HepG2 (cell line): Measurements from ENCODE around the gene NALCN.

Source experiments
- CEBPB ChIP-seq: IDR thresholded peaks from 2 replicates; pipeline ENCODE4 v1.6.1; 2011; ENCODE audit warnings: low read depth, low read length, improper control_type of control experiment, borderline replicate concordance
- EP300 ChIP-seq, 3 experiments: sonication (generic) in 1 of 3; formaldehyde crosslinking in 1 of 3; IDR thresholded peaks; 2 replicates each; pipeline versions ENCODE4 v1.5.1 to v1.6.1; 2011 to 2020; ENCODE audit warnings: low read depth in 2 of 3, low read length in 2 of 3, borderline replicate concordance in 1 of 3, improper control_type of control experiment in 1 of 3, mild to moderate bottlenecking in 1 of 3, missing genetic modification reagents in 1 of 3, moderate library complexity in 1 of 3
- ERF ChIP-seq: IDR thresholded peaks from 2 replicates; pipeline ENCODE4 v1.6.1; 2018; ENCODE audit warnings: missing biosample characterization, missing genetic modification reagents
- GATAD2A ChIP-seq: IDR thresholded peaks from 2 replicates; pipeline ENCODE4 v1.6.1; 2016
- HNRNPK ChIP-seq: fragments of 200-400 bp; formaldehyde crosslinking; IDR thresholded peaks from 2 replicates; pipeline ENCODE4 v1.6.1; 2018; ENCODE audit warnings: low read length, low read depth, moderate library complexity, mild to moderate bottlenecking; ENCODE audit not compliant: poor library complexity, severe bottlenecking
- MAFG ChIP-seq: sonication (generic); formaldehyde crosslinking; IDR thresholded peaks from 2 replicates; pipeline ENCODE4 v1.5.1; 2020; ENCODE audit warnings: mild to moderate bottlenecking, missing genetic modification reagents
- RBAK ChIP-seq: sonication (generic); formaldehyde crosslinking; IDR thresholded peaks from 2 replicates; pipeline ENCODE4 v1.5.1; 2020; ENCODE audit warnings: mild to moderate bottlenecking, missing genetic modification reagents
- TP53 ChIP-seq: sonication (generic); formaldehyde crosslinking; conservative IDR thresholded peaks from 2 replicates; pipeline ENCODE4 v1.4.0; 2020; ENCODE audit warnings: missing genetic modification reagents
- TF ChIP-seq, protein P1 (sequence below): sonication (generic); formaldehyde crosslinking; IDR thresholded peaks from 2 replicates; pipeline ENCODE4 v1.5.0; 2020; ENCODE audit warnings: mild to moderate bottlenecking, missing genetic modification reagents, moderate library complexity

DNA sequence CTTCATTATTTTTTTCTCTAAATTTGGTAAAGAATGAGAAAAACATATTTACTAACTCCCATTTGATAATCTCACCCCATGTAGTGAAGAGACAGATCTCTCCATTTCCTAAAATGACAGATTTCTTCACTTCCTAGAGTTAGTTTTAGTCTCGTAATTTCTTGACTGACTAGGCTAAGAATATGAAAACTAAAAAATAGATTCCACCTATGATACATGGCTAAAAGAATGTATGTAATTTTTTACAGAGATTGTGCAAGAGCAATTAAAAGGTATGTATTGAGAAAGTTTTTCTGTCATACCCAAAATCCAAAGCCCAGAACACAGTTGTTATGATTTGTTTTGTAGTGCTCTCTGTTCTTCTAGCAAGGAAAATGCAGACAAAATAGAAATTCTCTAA, 9.5 kb downstream of the NALCN start:
- no peak for TF ChIP-seq TP53 (CRISPR knock-in tag)
- TF ChIP-seq RBAK (CRISPR knock-in tag): no peak
- no peak for TF ChIP-seq MAFG (CRISPR knock-in tag)
- TF ChIP-seq, protein P1, sequence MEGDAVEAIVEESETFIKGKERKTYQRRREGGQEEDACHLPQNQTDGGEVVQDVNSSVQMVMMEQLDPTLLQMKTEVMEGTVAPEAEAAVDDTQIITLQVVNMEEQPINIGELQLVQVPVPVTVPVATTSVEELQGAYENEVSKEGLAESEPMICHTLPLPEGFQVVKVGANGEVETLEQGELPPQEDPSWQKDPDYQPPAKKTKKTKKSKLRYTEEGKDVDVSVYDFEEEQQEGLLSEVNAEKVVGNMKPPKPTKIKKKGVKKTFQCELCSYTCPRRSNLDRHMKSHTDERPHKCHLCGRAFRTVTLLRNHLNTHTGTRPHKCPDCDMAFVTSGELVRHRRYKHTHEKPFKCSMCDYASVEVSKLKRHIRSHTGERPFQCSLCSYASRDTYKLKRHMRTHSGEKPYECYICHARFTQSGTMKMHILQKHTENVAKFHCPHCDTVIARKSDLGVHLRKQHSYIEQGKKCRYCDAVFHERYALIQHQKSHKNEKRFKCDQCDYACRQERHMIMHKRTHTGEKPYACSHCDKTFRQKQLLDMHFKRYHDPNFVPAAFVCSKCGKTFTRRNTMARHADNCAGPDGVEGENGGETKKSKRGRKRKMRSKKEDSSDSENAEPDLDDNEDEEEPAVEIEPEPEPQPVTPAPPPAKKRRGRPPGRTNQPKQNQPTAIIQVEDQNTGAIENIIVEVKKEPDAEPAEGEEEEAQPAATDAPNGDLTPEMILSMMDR (CRISPR knock-in tag): no peak
- 0 out of 2 replicates have a peak, but pooled peaks have one; percentile 1 for TF ChIP-seq CEBPB
- TF ChIP-seq GATAD2A (CRISPR knock-in tag): no peak
- no peak for TF ChIP-seq EP300 (IDR thresholded peaks at IDR 0.05; ENCODE audit: low read depth in 2 of 2, low read length in 2 of 2)
- TF ChIP-seq EP300 (CRISPR knock-in tag; IDR thresholded peaks at IDR 0.05; ENCODE audit: borderline replicate concordance): no peak
- no peak for TF ChIP-seq HNRNPK
- TF ChIP-seq ERF (CRISPR knock-in tag): no peak
